ENCODE measurements around the gene GABRB3. TPM values are rescaled to one million over a fixed set of nuclear protein-coding genes. Genes with fewer than 3 reads are reported as not detected.
A peak's percentile ranks its signal among the peaks of the same experiment; 100 is the strongest.

Gene GABRB3
- total and polyA plus RNA-seq, 2 of the 8 experiments (the other 6 are each of a cell fraction or from before 2014, with no cell fraction given) = 98.8 to 163 TPM

GRCh38 chr15:26721232-26721967, 51.5 kb downstream of the GABRB3 start:
- Histone ChIP-seq H2AFZ (ENCODE audit: low read length) (no peak overlapping the region), H2BK20ac (ENCODE audit: low read length) (no peak overlapping the region), H3K4me3 (ENCODE audit: extremely low read depth in 1 of 4, insufficient read depth in 2 of 4, low read depth in 3 of 4, low read length in 4 of 4) (peak overlapping the region in 3 of 4 experiments; percentile 10 to 44 (median 21); a peak in 4 of 8 replicates), H3K23me2 (ENCODE audit: low read depth, low read length) (no peaks in the 10 kb centered on the region; the same call in 1 of the 2 replicates), H2BK12ac (ENCODE audit: low read depth, low read length) (no peak overlapping the region), H3K4me1 (replicated peaks in 1 of 4; ENCODE audit: control insufficient read depth in 3 of 4, insufficient read depth in 4 of 4, low read length in 3 of 4) (peaks cover 22 to 42% (median 34%) of the 10 kb centered on the region in 4 experiments), H3K9ac (replicated peaks in 1 of 4; ENCODE audit: extremely low read depth in 1 of 4, low read depth in 3 of 4, low read length in 3 of 4) (no peak overlapping the region; a peak in 1 of 7 replicates), H4K91ac (replicated peaks; ENCODE audit: insufficient read length, low read length) (no peak overlapping the region), H3K79me1 (ENCODE audit: low read depth, low read length) (peaks cover 6% of the 10 kb centered on the region; the same call in 1 of the 2 replicates), H2AK5ac (ENCODE audit: low read depth, low read length) (no peak overlapping the region), H3K23ac (ENCODE audit: insufficient read length) (no peak overlapping the region), H2BK15ac (ENCODE audit: low read length) (no peak overlapping the region), H3K14ac (ENCODE audit: insufficient read length) (no peak overlapping the region), H3K79me2 (ENCODE audit: control insufficient read depth in 1 of 2, insufficient read depth in 2 of 2, low read length in 2 of 2) (peaks cover 10 to 72% of the 10 kb centered on the region in 2 experiments), H3K56ac (replicated peaks; ENCODE audit: insufficient read length, low read depth, low read length) (peak overlapping the region; percentile 33), H4K20me1 (replicated peaks in 1 of 2; ENCODE audit: control insufficient read depth in 1 of 2, insufficient read depth in 2 of 2, low read length in 2 of 2) (peaks cover 3 to 6% of the 10 kb centered on the region in 2 experiments), H2BK120ac (replicated peaks; ENCODE audit: low read depth, low read length) (no peak overlapping the region), H4K5ac (ENCODE audit: insufficient read length, low read depth, low read length) (peak overlapping the region; percentile 10), H4K8ac (ENCODE audit: extremely low read depth, insufficient read depth, low read length) (no peak overlapping the region), H3K18ac (ENCODE audit: extremely low read depth, low read length) (peak overlapping the region; percentile 79), H3K4me2 (ENCODE audit: insufficient read depth in 1 of 2, low read depth in 2 of 2, low read length in 2 of 2) (peak overlapping the region; percentile 58 to 63), H3K27ac (ENCODE audit: low read depth, low read length) (no peak overlapping the region), H3K36me3 (ENCODE audit: control insufficient read depth in 2 of 4, insufficient read depth in 4 of 4, low read length in 3 of 4) (no peaks in the 10 kb centered on the region), H2BK5ac (ENCODE audit: low read depth, low read length) (0 out of 2 replicates have a peak overlapping the region, but pooled peaks have one; percentile 55), H3K27me3 (replicated peaks in 1 of 4; ENCODE audit: control insufficient read depth in 3 of 4, extremely low read depth in 1 of 4, insufficient read depth in 3 of 4, low read length in 3 of 4) (no peaks in the 10 kb centered on the region), H3K4ac (replicated peaks; ENCODE audit: insufficient read length, low read depth, low read length) (peak overlapping the region; percentile 24), H3K9me3 (ENCODE audit: insufficient read depth in 2 of 2, low read depth in 1 of 2, low read length in 1 of 2) (no peaks in the 10 kb centered on the region)
- FAIRE-seq = peak; percentile 93
- ChIA-PET CTCF (ENCODE audit: partially characterized antibody) (interaction anchor here (0.6 to 2.0 kb wide), 8 partner anchors 11 to 117 kb away, joined by 3 to 6 read pairs (median 4); no protein-coding TSS in a partner anchor), POLR2A (ENCODE audit: partially characterized antibody) (interaction anchor here (0.7 to 1.8 kb wide), 4 partner anchors 8 to 15 kb away, joined by 3 to 5 read pairs (median 4); no protein-coding TSS in a partner anchor)
- 9% methylated on average over 5 of the region's 5 CpGs; no CpG with 5 or more reads in 1 of the 2 experiments for WGBS, 2 experiments (ENCODE audit: extremely low coverage in 1 of 2, insufficient coverage in 1 of 2, insufficient read length in 1 of 2, insufficient replicate concordance in 2 of 2, low coverage in 1 of 2, low lambda C conversion rate in 2 of 2, missing lambda C conversion rate in 1 of 2)
- DNase-seq (ENCODE audit: low read depth in 1 of 2, low spot score in 2 of 2) = peak; percentile 53 to 57
- no peak for TF ChIP-seq EP300 (IDR thresholded peaks at IDR 0.05; ENCODE audit: borderline replicate concordance in 1 of 2, low read depth in 2 of 2, low read length in 2 of 2)
- peak; percentile 42 for TF ChIP-seq NANOG (IDR thresholded peaks at IDR 0.05; ENCODE audit: insufficient read depth, low read depth, low read length, poor library complexity, severe bottlenecking)
- TF ChIP-seq YY1 (IDR thresholded peaks at IDR 0.05; ENCODE audit: low read depth, low read length) = 0 out of 2 replicates have a peak, but pooled peaks have one; percentile 62
- TF ChIP-seq POLR2A (IDR thresholded peaks at IDR 0.05; ENCODE audit: control extremely low read depth in 1 of 2, low read depth in 2 of 2, low read length in 2 of 2) = no peak
- TF ChIP-seq POU5F1 (IDR thresholded peaks at IDR 0.05; ENCODE audit: low read depth, low read length) = peak; percentile 53; the same call in 1 of the 2 replicates

All from H1 (cell line).